DOHH2 (cell line): ENCODE measurements around the gene KRTAP12-1.

ENCODE experiments used
- H3F3A ChIP-seq: fragments of 200-600 bp; sonication (generic), shearing (Covaris generic); 2 replicates; pipeline ENCODE4 v1.6.0; 2016; ENCODE audit warnings: antibody characterized with exemption, mild to moderate bottlenecking; ENCODE audit not compliant: control insufficient read depth, insufficient read depth
- H3K27ac ChIP-seq: fragments of 200-600 bp; sonication (generic); 2 replicates; pipeline ENCODE4 v1.5.1; 2014; ENCODE audit warnings: low read depth, mild to moderate bottlenecking, low read length, moderate library complexity
- H3K27me3 ChIP-seq: fragments of 200-600 bp; sonication (generic); 2 replicates; pipeline ENCODE4 v1.6.1; 2014; ENCODE audit warnings: mild to moderate bottlenecking, low read length, mixed read lengths; ENCODE audit not compliant: control insufficient read depth
- H3K36me3 ChIP-seq: fragments of 200-600 bp; sonication (generic); 2 replicates; pipeline ENCODE4 v1.6.1; 2014; ENCODE audit warnings: mild to moderate bottlenecking, low read length, moderate library complexity, mixed read lengths; ENCODE audit not compliant: control insufficient read depth
- H3K4me1 ChIP-seq: fragments of 200-600 bp; sonication (generic); 2 replicates; pipeline ENCODE4 v1.6.1; 2014; ENCODE audit warnings: mild to moderate bottlenecking, low read length, mixed read lengths; ENCODE audit not compliant: control insufficient read depth
- H3K4me2 ChIP-seq: fragments of 200-600 bp; sonication (generic); 2 replicates; pipeline ENCODE4 v1.6.0; 2014; ENCODE audit warnings: mild to moderate bottlenecking, low read length, moderate library complexity
- H3K4me3 ChIP-seq: fragments of 200-600 bp; sonication (generic); 2 replicates; pipeline ENCODE4 v1.5.1; 2014; ENCODE audit warnings: mild to moderate bottlenecking, low read length, mixed read lengths
- H3K79me2 ChIP-seq: fragments of 200-600 bp; sonication (generic); 2 replicates; pipeline ENCODE4 v1.6.1; 2014; ENCODE audit warnings: mild to moderate bottlenecking, low read length, mixed read lengths; ENCODE audit not compliant: control insufficient read depth
- H3K9me2 ChIP-seq: fragments of 200-600 bp; sonication (generic); replicated peaks from 2 replicates; pipeline ENCODE4 v1.6.1; 2014; ENCODE audit warnings: mild to moderate bottlenecking, low read length, mixed read lengths; ENCODE audit not compliant: control insufficient read depth
- H3K9me3 ChIP-seq: fragments of 200-600 bp; sonication (generic); 2 replicates; pipeline ENCODE4 v1.6.1; 2014; ENCODE audit warnings: antibody characterized with exemption, low read length, mixed read lengths; ENCODE audit not compliant: control insufficient read depth, insufficient read depth
- H4K20me1 ChIP-seq: fragments of 200-600 bp; sonication (generic); 2 replicates; pipeline ENCODE4 v1.6.0; 2014; ENCODE audit warnings: low read depth, mild to moderate bottlenecking, antibody characterized with exemption, low read length, moderate library complexity; ENCODE audit not compliant: control insufficient read depth, insufficient read depth
- EZH2phosphoT487 ChIP-seq: fragments of 200-600 bp; sonication (generic); IDR thresholded peaks from 2 replicates; pipeline ENCODE4 v1.6.1; 2017; ENCODE audit warnings: borderline replicate concordance, mild to moderate bottlenecking, antibody characterized with exemption, low read length, moderate library complexity, mixed read lengths
- TF ChIP-seq, protein P1 (sequence below): fragments of 200-600 bp; sonication (generic); IDR thresholded peaks from one replicate; pipeline ENCODE4 v1.5.1; 2014; ENCODE audit warnings: antibody characterized with exemption, mild to moderate bottlenecking, low read depth, low read length; ENCODE audit not compliant: poor library complexity, severe bottlenecking

Gene KRTAP12-1

GRCh38 chr21:44723177-44724131 is 41.5 kb upstream of the KRTAP12-1 start:
- Histone ChIP-seq H3K36me3 (no peaks in the 10 kb centered on the region), H3K4me3 (no peak overlapping the region), H3K9me3 (no peaks in the 10 kb centered on the region), H3K4me1 (no peaks in the 10 kb centered on the region), H4K20me1 (no peaks in the 10 kb centered on the region), H3K4me2 (no peak overlapping the region), H3F3A (no peaks in the 10 kb centered on the region), H3K27ac (no peak overlapping the region), H3K9me2 (no peaks in the 10 kb centered on the region), H3K27me3 (peaks cover 17% of the 10 kb centered on the region), H3K79me2 (no peaks in the 10 kb centered on the region)
- TF ChIP-seq, protein P1, sequence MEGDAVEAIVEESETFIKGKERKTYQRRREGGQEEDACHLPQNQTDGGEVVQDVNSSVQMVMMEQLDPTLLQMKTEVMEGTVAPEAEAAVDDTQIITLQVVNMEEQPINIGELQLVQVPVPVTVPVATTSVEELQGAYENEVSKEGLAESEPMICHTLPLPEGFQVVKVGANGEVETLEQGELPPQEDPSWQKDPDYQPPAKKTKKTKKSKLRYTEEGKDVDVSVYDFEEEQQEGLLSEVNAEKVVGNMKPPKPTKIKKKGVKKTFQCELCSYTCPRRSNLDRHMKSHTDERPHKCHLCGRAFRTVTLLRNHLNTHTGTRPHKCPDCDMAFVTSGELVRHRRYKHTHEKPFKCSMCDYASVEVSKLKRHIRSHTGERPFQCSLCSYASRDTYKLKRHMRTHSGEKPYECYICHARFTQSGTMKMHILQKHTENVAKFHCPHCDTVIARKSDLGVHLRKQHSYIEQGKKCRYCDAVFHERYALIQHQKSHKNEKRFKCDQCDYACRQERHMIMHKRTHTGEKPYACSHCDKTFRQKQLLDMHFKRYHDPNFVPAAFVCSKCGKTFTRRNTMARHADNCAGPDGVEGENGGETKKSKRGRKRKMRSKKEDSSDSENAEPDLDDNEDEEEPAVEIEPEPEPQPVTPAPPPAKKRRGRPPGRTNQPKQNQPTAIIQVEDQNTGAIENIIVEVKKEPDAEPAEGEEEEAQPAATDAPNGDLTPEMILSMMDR: no peak
- no peak for TF ChIP-seq EZH2phosphoT487

DNA sequence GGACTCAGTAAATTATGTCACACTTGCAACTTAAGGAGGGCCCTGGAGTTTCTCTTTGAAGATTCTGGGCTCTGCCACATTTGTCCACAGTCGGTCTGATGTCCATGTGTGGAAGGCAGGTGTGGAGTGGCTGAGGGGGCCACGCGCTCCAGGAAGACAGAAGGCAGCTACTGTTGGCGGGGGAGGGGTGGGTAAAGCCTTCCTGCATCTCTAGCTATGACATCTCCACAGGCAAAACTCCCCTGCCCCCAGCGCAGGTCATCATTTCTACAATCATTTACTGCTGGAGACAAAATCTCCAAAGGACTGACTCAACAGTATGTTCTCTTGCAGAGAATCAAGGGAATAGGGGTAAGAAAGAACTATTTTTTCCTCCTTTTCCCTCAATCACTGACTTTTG is 40.8 kb upstream of the KRTAP12-1 start:
- H3K27me3 ChIP-seq: peaks cover 21% of the 10 kb centered on the region
- H3K27ac ChIP-seq: no peak overlapping the region
- no peaks in the 10 kb centered on the region for H3F3A ChIP-seq

DNA sequence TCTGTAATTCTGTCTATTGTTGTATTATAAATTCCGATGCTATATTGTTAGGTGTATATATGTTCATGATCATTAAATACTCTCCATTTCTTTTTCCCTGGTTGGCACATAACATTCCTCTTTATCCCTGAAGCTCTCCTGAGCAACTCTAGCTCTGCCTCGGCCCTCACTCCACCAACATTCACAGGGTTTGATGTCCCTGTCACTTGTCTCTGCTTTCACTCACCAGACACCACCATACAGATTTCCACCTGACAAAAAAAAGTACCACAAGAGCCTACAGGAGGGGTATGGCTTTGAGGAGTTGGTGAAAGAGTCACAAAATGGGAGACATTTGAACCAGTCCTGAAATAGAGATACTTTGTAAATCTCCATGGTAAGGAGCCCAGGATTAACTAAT is 38.2 kb upstream of the KRTAP12-1 start:
- H3K36me3 ChIP-seq: no peaks in the 10 kb centered on the region
- no peaks in the 10 kb centered on the region for H3F3A ChIP-seq
- no peak overlapping the region for H3K27ac ChIP-seq
- H3K27me3 ChIP-seq: peaks cover 29% of the 10 kb centered on the region
- H3K4me1 ChIP-seq: no peaks in the 10 kb centered on the region
- no peak overlapping the region for H3K4me3 ChIP-seq
- no peak for TF ChIP-seq EZH2phosphoT487
- TF ChIP-seq, protein P1: no peak
- no peaks in the 10 kb centered on the region for H3K9me3 ChIP-seq
- H3K79me2 ChIP-seq: no peaks in the 10 kb centered on the region
- no peaks in the 10 kb centered on the region for H3K9me2 ChIP-seq
- H3K4me2 ChIP-seq: no peak overlapping the region
- no peaks in the 10 kb centered on the region for H4K20me1 ChIP-seq

More for the DNA sequence above, 40.8 kb upstream of the KRTAP12-1 start:
- Histone ChIP-seq H3K4me1 (no peaks in the 10 kb centered on the region), H3K79me2 (no peaks in the 10 kb centered on the region), H3K9me2 (no peaks in the 10 kb centered on the region), H3K4me2 (no peak overlapping the region), H3K9me3 (no peaks in the 10 kb centered on the region), H3K4me3 (no peak overlapping the region), H4K20me1 (no peaks in the 10 kb centered on the region), H3K36me3 (no peaks in the 10 kb centered on the region)
- no peak for TF ChIP-seq EZH2phosphoT487
- TF ChIP-seq, protein P1: no peak
